ENCODE data around the gene GJC2. TPM values are rescaled to one million over a fixed set of nuclear protein-coding genes. Genes with fewer than 3 reads are reported as not detected.

The GJC2 gene
- total RNA-seq, 1 donor from 2014 or later: 2.5 TPM

DNA sequence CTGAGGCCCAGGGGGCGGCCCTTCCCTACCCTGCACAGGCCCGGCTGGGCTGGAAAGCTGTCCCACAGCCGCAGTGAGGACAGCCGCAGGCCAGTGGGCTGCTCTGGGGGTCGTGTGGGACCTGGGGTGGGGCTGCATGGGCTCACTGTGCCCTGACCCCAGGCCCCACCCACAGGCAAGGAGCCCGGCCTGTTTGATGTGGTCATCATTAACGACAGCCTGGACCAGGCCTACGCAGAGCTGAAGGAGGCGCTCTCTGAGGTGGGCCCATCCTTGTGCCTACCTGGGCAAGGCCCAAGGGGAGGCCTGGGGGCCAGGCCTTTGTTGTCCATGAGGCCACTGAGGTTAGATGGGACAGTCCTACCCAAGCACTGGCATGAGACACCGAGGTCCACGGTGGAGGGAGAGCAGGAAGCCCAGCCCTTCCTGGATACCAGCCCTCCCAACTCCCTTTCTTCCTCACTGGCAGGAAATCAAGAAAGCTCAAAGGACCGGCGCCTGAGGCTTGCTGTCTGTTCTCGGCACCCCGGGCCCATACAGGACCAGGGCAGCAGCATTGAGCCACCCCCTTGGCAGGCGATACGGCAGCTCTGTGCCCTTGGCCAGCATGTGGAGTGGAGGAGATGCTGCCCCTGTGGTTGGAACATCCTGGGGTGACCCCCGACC lies 1.4 kb upstream of the GJC2 start:
- no peak overlapping the region for H3K27ac Mint-ChIP-seq
- no peak for DNase-seq (ENCODE audit: low spot score in 2 of 2, unreplicated experiment in 2 of 2)
- TF ChIP-seq, protein P1, sequence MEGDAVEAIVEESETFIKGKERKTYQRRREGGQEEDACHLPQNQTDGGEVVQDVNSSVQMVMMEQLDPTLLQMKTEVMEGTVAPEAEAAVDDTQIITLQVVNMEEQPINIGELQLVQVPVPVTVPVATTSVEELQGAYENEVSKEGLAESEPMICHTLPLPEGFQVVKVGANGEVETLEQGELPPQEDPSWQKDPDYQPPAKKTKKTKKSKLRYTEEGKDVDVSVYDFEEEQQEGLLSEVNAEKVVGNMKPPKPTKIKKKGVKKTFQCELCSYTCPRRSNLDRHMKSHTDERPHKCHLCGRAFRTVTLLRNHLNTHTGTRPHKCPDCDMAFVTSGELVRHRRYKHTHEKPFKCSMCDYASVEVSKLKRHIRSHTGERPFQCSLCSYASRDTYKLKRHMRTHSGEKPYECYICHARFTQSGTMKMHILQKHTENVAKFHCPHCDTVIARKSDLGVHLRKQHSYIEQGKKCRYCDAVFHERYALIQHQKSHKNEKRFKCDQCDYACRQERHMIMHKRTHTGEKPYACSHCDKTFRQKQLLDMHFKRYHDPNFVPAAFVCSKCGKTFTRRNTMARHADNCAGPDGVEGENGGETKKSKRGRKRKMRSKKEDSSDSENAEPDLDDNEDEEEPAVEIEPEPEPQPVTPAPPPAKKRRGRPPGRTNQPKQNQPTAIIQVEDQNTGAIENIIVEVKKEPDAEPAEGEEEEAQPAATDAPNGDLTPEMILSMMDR (IDR thresholded peaks at IDR 0.05; ENCODE audit: unreplicated experiment): no peak
- H3K27me3 Mint-ChIP-seq (ENCODE audit: low read depth): no peaks in the 10 kb centered on the region
- H3K36me3 Mint-ChIP-seq: no peaks in the 10 kb centered on the region
- peaks cover 13% of the 10 kb centered on the region for H3K4me1 Mint-ChIP-seq
- no peaks in the 10 kb centered on the region for H3K9me3 Mint-ChIP-seq
- no peak overlapping the region for H3K4me3 Mint-ChIP-seq

DNA sequence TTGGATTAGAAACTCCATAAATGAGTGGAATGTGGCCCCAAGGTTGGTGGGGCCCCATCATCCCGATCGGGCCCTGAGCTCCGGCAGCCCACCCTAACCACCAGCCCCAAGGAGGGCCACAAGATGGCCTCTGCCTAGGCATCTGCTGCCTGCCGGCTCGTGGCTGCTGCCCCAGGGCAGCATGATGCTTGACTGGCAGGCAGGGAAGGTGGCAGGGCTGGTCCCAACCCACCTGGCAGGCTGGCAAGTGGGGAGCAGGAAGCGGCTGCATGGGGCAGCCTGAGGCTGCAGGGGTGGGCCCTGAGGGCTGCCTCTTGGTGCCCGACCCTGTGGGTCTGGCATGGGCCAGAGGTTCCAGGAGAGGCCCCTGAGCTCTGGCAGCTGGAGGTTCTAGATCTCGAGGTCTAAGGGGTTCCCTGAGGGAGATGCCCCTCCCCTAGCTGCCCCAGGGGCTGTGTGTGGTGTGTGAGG lies 760 bp upstream of the GJC2 start:
- Mint-ChIP-seq H3K36me3 (no peaks in the 10 kb centered on the region), H3K27me3 (ENCODE audit: low read depth) (no peaks in the 10 kb centered on the region), H3K4me1 (peaks cover 7% of the 10 kb centered on the region), H3K4me3 (no peak overlapping the region), H3K27ac (no peak overlapping the region), H3K9me3 (no peaks in the 10 kb centered on the region)
- DNase-seq (ENCODE audit: low spot score in 2 of 2, unreplicated experiment in 2 of 2): no peak
- TF ChIP-seq, protein P1 (IDR thresholded peaks at IDR 0.05; ENCODE audit: unreplicated experiment): no peak

DNA sequence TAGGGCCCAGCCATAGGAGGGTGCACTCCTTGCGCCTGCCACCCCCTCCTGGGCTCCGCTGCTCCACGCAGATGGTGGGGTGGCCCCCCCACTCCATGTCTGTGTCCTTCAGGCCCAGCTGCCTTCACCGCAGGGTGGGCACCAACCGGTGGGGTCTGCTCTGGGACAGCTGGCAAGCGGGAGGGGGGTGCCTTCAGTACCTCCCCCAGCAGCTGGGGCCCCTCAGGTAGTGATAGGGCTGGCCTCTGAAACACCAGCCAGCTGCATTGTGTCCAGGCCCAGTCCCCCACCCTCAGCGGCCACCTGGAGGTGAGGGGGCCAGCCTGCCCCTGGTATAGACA lies 360 bp downstream of the GJC2 start:
- Mint-ChIP-seq H3K4me3 (no peak overlapping the region), H3K27ac (peak overlapping the region; percentile 30), H3K9me3 (no peaks in the 10 kb centered on the region), H3K36me3 (no peaks in the 10 kb centered on the region), H3K27me3 (ENCODE audit: low read depth) (no peaks in the 10 kb centered on the region), H3K4me1 (peaks cover 7% of the 10 kb centered on the region)
- no peak for DNase-seq (ENCODE audit: low spot score in 2 of 2, unreplicated experiment in 2 of 2)
- TF ChIP-seq, protein P1 (IDR thresholded peaks at IDR 0.05; ENCODE audit: unreplicated experiment): no peak

DNA sequence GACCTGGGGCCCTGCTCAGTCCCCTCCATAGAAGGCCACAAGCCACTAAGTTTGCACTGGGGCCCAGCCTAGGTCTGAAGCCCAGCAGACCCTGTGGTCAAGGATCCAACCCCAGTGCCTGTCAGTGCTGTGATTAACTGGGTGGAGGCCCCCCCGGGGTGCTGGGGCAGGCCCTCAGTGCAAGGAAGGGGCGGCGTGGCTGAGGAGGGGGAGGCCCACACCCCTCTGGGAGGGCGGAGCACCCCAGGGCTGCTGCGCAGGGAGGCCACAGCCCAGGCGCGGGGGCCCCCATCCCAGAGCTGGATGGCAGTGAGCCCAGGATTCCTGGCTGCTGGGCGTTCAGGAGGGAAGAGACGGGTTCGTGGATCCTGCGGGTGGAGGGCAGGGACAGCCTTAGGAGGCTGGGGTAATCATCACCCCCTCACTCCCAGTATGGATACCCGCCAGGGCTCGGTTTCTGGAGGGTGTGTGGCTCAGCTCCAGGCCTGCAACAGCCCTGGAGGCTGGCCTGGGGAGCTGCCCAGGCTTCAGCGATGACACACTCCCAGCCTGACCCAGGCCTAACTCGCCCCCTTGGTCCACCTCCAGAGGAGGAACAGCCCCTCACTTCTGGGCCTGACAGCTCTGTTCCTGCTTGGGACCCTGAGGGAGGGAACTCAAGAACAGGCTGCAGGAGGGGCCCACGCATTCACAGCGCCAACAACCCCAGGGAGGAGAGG lies 890 bp downstream of the GJC2 start:
- H3K36me3 Mint-ChIP-seq: no peaks in the 10 kb centered on the region
- no peak overlapping the region for H3K4me3 Mint-ChIP-seq
- DNase-seq (ENCODE audit: low spot score in 2 of 2, unreplicated experiment in 2 of 2): peak in 1 of 2 experiments; percentile 21
- H3K27ac Mint-ChIP-seq: peak overlapping the region; percentile 39
- H3K27me3 Mint-ChIP-seq (ENCODE audit: low read depth): no peaks in the 10 kb centered on the region
- peaks cover 7% of the 10 kb centered on the region for H3K4me1 Mint-ChIP-seq
- no peaks in the 10 kb centered on the region for H3K9me3 Mint-ChIP-seq
- TF ChIP-seq, protein P1 (IDR thresholded peaks at IDR 0.05; ENCODE audit: unreplicated experiment): no peak

DNA sequence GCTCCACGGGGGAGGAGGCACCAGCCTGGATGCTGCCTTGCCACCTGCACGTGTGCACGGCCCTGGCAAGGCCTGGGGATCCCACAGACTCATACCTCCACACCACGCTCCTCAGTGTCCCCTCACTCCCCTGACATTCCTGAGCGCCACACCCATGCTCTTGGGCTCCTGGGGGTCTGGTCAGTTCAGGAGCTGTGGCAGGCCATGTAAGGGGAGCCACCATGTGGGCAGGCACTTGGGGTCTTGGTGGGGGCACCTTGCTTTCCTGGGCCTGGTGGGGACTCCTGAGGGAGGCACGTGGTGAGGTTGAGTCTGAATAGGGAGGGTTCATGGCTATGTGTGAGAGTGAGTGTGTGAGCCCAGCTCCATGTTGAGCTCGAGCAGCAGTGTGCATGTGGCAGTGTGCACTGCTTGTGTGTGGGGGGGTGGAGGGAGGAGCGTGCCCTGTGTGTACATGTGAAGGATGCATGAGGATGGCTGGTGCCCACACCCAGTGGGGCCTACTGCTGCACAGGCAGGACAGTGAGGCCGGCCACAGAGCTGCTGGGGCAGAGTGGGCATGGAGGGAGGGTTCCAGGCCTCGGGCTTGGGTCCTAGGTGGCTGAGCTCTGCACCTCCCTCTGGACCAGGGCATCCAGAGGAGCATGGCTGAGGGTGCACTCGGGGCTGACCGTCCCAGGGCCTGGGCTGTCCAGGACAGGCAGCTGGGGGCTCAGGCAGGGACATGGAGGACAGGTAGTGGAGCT lies 1.6 kb downstream of the GJC2 start:
- peaks cover 7% of the 10 kb centered on the region for H3K4me1 Mint-ChIP-seq
- H3K9me3 Mint-ChIP-seq: no peaks in the 10 kb centered on the region
- DNase-seq (ENCODE audit: low spot score in 2 of 2, unreplicated experiment in 2 of 2): no peak
- H3K27ac Mint-ChIP-seq: peak overlapping the region; percentile 72
- H3K4me3 Mint-ChIP-seq: no peak overlapping the region
- TF ChIP-seq, protein P1 (IDR thresholded peaks at IDR 0.05; ENCODE audit: unreplicated experiment): no peak
- no peaks in the 10 kb centered on the region for H3K36me3 Mint-ChIP-seq
- H3K27me3 Mint-ChIP-seq (ENCODE audit: low read depth): no peaks in the 10 kb centered on the region
